ENCODE results near the gene CHST1.

Gene CHST1, protein sequence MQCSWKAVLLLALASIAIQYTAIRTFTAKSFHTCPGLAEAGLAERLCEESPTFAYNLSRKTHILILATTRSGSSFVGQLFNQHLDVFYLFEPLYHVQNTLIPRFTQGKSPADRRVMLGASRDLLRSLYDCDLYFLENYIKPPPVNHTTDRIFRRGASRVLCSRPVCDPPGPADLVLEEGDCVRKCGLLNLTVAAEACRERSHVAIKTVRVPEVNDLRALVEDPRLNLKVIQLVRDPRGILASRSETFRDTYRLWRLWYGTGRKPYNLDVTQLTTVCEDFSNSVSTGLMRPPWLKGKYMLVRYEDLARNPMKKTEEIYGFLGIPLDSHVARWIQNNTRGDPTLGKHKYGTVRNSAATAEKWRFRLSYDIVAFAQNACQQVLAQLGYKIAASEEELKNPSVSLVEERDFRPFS

DNA sequence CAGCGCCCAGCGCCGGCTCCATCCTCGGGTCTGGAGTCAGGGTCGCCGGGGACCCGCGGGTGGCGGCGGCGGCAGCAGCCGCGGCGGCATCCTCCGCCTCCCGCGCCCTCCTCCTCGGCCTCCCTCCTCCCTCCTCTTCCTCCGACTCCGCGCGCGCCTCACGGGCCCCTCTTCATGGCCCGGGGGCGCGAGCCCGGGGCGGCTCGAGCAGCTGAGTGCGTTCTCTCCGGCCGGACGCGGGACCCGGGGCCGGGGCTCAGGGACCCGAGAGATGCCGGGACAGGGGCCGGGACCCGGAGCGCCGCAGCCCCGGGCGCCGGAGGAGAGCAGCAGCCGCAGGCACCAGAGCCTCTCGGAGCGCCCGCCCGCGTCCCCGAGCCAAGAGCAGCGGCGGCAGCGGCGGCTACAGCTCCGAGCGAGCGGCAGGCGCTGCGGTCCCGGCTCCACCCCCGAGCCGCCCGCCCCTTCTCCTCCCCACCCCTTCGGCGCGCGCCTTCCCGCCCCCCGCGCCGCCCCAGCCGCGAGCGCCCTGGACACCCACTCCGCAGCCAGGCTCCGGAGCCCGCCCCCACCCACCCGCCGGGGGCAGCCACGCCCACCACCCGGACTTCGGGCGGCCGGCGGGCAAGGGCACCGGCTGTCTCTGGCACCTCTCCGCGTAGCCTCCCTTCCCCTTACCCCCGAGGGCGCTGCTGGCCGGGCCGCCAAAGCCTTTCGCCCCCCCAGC, at the start of gene CHST1:
Gene CHST1, minus strand, starts transcription at position 417 of the 727 bp plus-strand sequence. CDS start 14,699 bp downstream, outside the sequence.
- DNase-seq: peak; percentile 6

DNA sequence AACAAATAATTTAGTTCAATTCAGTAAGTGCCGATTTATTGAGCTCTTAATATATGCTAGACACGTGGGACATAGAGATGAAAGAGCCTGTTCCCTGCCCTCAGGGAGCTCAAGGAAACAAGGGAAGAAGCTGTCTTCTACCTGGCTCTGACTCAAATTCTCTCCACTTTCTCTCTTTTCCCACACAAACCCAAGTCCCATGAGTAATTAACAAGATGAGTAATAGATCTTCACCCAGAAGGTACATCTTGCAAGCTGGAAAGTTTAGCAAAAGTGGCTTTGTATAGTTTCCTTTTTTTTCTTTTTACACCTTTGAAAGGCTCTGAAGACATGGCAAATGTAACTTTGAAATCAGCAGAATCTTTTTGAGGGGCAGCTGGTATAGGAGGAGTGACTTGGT, 48.2 kb upstream of the CHST1 start:
- no peak for DNase-seq

DNA sequence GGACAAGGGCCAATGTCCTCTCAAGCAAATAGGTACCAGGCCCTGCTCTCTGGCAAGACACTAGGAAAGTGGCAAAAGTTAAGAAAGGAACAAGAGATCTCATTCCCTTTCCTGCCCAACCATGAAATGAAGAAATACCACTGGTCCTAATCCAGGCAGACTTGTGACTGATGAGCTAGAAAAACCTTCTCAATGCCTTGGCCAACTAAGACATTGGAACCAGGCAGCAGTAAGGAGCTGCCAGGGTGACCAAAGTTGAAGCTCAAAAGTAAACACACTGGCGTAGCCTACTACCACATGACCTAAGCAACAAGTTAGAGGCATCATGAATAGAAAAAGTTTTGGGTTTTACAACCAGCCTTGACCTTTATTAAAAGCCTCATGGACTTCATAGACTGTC, 45.1 kb upstream of the CHST1 start:
- no peak for DNase-seq

DNA sequence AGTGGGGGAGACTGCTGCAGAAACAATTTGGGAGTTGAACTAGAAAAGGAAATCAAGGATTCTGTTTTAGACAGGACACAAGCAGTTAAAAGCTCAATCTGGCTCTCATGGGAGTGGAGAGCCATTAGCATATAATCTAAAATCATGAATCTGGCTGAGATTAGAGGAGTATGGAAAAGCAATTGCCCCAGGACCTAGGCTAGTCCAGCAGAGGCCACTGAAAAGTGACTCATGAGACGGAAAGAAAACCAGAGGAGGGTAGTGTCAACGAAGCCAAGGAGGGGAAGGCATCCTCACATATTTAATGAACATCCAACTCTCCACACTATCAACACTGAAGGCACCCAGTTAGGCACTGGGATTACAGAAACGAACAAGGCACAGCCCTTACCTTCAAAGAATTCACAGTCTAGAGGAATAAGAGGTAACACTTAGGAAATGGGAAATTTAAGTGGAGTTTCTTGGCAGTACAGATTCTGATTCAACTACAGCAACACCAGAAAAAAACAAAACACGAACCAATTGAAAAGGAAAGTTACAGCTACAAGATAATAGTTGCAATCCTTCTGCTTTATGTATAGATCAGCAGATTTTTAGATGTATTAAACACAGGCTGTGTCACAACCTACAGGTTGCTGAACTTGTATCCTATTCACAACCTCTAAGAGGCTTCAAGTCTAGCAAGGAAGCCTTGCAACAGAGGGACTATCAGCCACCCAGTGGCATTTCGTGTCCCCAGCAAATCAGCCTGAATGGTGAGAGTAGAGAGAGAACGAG, 43.7 kb upstream of the CHST1 start:
- no peak for DNase-seq

DNA sequence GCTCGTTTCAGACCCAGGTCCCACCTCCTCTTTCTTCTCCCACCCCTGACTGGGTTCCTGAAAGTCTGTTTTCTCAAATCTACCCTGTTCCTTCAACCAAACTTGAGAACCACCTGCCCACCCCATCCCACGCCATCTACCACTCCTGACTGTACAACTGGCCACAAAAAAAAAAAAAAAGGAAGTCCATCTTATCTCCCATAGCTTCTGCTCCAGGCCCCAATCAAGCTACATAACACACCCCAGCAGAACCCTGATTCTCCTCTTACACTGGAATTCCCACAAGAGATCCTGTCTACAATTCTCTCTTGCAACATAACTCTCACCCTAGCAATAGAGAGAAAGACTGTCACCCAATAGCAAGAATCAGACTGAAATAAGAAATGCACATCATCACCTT, 39.2 kb upstream of the CHST1 start:
- DNase-seq: no peak

DNA sequence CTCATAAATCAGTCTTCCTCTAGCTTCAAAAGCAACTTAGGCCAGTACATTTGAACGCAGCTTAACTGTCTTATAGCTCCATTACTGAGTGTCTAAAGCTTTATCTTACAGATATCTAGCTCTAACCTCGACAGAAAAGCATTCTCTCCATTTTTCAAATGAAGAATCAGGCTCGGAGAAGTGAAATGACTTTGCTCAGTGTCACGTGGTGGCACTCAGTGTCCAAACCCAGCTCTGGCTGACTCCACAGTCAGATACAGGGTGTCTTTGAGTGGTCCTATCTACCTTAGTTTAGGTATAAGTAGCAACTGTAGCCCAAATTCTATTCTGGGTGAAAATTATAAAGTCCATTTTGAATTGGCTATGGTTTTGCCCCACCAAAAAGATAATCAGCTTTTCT, 38.7 kb upstream of the CHST1 start:
- no peak for DNase-seq

DNA sequence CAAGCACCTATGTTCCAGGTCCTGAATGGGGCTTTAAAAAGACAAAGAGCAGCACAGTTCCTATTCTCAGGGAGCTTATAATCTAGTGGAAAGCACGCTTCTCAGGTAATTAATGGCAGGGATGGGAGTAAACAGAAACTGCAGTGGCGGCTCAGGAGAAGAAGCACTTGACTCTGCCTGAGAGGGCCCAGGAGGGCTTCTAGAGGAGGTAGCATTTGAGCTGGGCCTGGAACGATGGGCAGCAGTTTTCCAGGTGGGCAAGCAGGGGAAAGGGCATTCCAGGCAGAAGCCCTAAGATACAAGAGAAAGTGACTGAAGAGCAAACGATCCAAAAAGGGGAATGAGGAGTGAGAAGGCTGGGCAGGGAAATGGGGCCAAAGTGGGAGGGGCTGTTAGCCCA, 37.1 kb upstream of the CHST1 start:
- DNase-seq: no peak

DNA sequence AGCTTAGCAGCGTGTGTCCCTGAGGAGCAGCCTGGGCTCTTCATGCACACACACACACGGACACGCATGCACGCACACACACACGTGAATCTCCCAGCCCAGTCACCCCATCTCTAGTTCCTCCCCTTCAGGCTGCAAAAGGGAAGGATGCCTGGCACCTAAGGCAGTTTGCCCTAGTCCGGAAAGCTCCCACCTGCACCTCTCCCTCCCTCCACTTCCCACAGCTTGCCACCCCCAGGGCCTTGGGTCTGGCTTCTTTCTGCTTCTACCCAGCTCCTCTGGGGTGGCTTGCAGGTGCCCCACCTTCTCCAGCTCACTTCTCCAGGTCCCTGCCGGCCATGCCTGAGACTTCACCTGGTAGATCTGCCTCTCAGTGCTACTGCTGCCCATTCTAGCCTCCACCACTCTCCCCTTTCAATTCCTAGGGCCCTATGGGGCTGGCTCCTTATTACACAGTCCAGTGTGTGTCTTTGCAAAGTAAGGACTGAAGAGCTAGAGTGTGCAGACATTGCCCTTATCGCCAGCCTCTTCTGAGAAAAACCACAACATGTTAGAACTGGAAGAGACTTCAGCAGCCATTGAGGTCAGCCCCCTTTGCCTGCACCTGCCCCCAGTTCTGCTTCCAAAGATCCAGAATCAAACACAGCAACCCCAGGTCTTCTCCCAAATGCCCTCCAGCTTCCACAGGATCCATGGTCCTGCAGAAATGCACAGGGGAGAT, 33.5 kb upstream of the CHST1 start:
- no peak for DNase-seq

DNA sequence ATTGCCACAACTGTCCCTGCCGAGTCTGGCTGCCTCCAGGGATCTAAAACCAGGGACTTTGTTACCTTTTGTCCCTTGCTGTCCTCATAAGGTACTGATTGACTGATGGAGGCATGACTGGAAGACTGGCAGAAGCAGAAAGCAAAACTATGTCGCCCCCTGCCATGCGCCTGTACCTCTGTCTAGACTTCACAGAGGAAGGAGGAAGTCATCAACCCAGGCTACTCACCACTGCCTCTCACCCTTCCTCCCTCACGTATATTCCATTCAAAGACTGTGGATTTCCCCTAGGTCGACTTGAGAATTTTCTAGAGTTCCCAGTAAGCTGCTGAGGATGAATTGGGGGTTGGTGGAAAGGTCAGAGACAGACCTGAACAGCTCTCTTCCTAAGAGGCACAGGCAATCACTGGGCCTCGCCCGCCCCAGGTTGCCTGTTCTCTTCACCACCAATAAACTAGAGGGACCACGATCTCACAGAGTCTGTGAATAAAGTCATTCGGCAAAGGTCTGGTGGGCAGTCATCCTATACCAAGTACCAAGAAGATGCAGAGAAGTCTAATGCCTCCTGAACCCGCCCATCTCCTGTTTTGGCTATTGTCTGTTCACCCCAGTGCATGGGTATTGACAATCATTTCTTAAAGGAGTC, 27.5 kb upstream of the CHST1 start:
- no peak for DNase-seq

DNA sequence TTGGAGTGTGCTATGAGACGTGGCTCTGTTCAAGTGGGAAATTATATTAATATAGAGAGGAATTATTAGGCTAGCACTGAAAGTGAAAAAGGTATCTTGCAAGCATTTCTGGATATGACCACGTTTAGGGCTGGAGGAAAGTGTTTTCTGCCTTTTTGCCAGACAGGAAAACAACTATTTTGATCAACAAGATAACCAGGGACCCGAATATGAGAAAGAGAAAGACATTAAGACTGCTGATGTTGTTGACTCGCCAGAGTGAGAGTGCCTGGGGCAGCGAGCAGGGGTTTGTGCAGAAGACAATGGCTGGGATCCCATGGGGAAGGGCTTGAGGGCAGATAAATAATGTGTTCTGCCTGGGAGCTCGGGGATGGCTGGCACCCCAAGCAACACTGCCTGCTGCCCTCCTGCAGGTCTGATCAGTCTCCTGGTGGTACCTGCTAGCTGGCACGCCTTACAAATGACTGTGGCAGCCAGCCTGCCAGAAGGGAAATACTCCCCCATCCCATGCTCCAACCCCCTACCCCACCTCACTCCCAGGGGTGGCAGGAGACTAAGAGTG, 23.1 kb upstream of the CHST1 start:
- no peak for DNase-seq

DNA sequence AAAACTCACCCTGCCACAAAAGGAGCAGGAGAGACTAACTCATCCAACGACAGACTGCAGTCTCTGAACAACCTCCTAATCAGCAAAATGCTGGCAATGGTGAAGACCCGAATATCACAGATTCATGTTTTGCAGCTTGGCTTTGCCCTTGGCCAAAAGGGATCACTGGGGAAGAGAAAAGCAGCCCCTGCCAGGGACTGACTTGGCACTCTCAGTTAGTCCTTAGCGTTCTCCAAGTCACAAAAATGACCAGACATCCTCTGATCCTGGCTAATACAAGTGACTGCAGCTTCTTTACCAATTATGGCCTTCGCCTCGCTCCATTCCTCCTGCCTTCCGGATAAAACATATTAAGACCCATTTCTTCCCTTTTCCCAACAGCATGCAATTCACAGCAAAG, 22.4 kb upstream of the CHST1 start:
- DNase-seq: no peak

DNA sequence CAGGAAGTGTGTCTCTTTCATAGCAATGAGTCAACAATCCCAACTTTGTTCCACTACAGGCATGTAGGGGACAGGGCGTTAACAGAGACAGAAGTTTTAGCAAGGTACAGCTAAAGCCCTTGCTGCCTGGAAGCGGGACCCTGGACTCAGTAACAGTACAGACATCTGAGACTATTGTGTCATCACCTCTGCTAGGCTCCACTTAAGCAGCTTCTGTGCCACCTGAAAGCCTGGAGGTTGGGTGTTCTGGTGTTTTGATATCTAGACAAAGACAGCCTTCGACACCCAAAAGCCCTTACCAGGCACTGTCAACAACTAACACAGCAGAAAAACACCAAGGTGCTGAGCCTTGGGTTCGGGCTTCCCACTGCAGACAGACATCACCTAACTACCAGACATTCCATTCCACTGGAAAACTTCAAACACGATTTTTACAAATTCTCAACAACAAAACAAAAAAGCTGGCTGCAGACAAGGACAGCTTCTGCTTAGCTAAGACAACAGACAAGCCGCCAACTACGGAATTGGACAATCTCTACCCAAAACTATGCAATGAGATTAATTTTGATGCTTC, 20.6 kb upstream of the CHST1 start:
- no peak for DNase-seq

DNA sequence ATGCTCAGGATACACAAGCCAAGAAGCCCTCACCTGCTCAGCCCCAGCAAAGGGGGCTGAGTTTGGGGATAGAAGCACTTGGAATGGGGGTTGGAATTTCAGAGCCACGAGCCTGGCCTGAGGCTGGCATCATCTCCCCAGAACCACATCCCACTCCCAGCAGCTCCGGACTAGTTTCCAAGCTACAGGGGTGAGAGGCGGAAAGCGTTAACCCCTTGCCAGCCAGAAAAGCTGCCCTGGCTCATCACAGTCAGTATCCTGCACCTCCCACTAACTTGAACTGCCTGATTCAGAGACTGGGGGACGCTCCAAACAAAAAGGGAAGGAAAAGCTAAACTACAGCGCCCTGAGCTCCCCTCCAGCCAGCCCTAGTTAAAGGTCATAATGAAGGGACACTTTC, 19.0 kb upstream of the CHST1 start:
- DNase-seq: no peak

DNA sequence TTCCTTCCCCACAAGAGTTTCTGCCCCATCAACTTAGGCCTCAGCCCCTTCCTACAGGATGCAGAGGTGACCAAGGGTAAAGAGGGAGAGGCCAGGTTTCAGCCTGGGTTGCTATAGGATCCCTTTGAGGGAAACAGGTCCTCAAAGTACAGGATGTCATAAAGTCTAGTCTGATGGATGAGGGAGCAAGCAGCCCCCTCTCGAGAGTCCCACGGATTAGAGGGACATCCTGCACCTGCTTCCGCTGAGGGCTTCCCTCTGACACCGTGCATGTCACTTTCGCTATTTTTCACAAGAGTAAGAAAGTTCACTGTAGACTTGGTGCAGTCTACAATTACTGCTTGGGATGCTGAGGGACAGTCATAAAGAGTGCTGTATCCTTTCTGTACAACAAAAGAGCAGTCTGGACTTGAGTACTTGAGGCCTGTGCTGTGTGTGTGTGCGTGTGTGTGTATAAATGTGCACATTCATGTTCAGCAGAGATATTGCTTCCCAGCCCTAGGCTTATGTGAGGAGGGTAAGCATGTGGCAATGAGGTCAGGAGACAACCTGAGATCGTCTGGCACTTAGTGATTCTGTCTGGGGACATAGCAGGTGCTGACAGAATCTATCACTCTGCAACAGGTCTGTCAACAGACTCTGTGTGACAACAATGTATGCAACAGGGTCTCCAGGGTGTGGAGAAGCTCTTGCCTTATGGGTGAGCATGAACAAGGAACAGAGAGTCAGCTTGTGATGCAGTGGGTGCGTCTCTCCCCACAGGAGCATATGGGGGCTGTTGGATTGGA, 18.0 kb upstream of the CHST1 start:
- DNase-seq: no peak

DNA sequence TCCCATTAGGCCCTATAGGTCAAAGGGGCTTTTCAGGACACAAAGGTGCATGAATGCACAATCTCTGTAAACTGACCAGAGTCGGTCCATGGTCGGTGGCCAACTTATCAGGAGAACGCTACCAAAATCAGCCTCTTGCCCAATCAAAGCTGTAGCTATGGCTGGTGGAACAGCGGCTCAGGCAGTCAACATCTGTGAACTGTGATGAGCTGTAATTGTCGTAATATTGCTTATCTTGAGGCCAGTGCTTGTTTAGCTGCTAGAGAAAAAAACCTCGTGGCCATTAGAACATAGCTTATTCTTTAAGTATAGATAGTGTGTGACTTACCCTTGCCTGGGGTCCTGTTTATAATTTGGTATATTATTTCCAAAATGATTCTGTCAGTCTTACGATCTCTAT, 14.4 kb upstream of the CHST1 start:
- no peak for DNase-seq

DNA sequence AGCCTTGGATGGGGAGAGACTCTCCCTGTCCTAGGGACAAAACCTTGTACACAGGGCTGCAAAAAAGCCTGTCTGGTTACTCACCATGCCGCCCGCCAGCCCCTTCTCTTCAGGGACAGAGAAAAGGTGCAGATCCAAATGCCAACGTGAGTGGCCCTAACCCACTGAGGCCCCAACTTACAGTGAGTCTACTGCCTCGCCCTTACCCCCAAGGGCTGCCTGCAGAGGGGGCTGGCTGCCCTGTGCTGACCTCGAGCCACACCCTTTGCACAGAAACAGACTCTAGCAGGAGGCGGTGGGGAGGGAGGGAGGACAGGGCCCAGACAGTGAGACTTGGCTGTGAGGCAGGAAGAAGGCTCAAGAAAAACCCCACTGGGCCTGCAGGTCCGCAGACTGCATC, 13.6 kb upstream of the CHST1 start:
- DNase-seq: no peak

DNA sequence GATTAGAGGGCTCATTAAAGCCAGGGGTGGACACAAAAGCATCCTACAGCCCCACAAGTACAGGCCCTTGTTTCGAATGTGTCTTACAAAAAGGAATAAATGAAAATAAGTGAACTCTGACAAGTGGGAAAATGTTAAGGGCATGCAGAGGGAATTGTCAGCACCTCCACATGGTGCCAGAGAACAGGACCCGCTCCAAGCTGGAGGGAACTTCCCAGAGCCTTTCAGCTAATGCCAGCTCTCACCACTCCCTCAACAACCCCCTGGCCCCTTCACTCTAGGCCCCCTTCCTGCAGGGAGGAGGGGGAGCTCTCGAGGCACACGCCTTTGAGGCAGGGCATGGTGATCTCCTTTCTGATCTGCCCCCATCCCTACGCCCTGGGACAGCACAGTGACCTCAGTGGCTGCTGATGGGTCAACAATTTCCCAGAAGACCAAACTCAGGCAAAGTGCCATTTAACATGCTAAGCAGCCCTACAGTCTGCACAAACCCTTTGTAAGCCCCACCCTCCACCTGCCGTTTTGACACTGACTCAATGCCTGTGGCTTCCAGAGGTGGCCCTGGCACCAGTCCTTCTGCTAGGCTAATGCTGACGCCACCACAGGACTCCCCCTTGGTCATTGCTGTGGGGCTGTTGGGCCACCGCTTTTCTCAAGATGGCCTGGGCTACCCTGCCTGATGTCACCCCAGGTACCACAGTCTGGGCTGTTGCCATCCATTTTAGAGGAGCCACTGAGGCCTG, 12.5 kb upstream of the CHST1 start:
- no peak for DNase-seq

DNA sequence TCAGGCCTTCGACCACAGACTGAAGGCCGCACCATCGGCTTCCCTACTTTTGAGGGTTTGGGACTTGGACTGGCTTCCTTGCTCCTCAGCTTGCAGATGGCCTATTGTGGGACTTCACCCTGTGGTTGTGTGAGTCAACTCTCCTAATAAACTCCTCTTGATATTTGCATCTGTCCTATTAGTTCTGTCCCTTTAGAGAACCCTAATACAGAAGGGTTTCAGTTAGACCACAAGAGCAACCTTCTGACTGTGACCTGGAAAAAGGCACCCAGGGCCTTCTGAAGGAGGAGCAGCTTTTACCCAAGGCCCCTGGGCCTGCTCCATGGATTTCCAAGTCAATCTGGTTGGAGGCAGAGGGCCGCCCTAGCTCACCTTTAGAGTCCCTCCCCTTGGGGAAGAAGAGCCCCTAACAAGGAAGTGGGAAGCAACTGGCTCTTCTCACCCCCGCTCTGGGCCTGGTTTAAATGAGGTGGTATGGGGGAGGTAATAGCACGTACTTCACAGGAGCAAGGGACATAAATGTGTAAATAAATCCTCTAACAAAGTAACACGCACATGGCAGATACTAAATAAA, 11.2 kb upstream of the CHST1 start:
- DNase-seq: no peak

DNA sequence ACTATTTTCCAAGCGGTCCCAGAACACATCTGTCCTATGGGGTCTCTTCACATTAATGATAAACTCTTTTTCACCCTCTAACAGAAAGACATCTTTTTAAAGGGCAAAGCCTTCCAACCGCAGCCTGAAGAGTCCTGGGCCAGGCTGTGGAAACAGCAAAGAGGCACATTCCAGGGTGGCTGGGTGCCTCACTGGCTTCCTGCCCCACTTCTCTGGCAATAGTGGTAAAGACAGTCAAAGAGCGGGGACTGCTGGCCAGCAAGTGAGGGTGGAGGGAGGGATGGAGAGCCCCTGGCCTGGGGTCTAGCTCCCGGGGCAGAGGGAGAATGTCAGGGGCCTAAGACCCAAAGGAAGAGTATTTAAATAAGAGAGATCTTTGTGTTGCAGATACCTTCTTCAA, 10.2 kb upstream of the CHST1 start:
- no peak for DNase-seq

Data from CD4-positive, alpha-beta T cell treated with Interleukin-21 for 1 hour (primary cell).